K562 (cell line): ENCODE measurements around the gene IL25.

Experiments
- MXI1 ChIP-seq: IDR thresholded peaks from 2 replicates; pipeline ENCODE4 v1.6.1; 2011; ENCODE audit warnings: low read depth, mild to moderate bottlenecking, improper control_type of control experiment, low read length
- SIN3A ChIP-seq, 2 experiments: fragments of 150-350 bp in 1 of 2; IDR thresholded peaks; 2 replicates each; pipeline ENCODE4 v1.6.1; 2011 to 2016; ENCODE audit warnings: borderline replicate concordance in 2 of 2, low read depth in 2 of 2, low read length in 2 of 2, mild to moderate bottlenecking in 2 of 2, moderate library complexity in 2 of 2; ENCODE audit not compliant: control insufficient read depth in 1 of 2

GRCh38 chr14:23392613-23393012 lies 20.0 kb downstream of the IL25 start:
- TF ChIP-seq MXI1, result no peak
- TF ChIP-seq SIN3A (IDR thresholded peaks at IDR 0.05; ENCODE audit: borderline replicate concordance in 2 of 2, control insufficient read depth in 1 of 2, low read depth in 2 of 2, low read length in 2 of 2), result no peak
